ENCODE results near the gene SRXN1. TPM values are rescaled to one million over a fixed set of nuclear protein-coding genes. Genes with fewer than 3 reads are reported as not detected.
"Not testable (repeated sequence)": the region's sequence is repeated elsewhere in the genome, so short reads cannot be mapped to it uniquely, and the experiment has no call there.

SRXN1 gene
- total and polyA plus RNA-seq, 9 of the 15 experiments (the other 6 are each of a cell fraction or from before 2014, with no cell fraction given) = 6.8 to 36.4 (median 21.6) TPM

DNA sequence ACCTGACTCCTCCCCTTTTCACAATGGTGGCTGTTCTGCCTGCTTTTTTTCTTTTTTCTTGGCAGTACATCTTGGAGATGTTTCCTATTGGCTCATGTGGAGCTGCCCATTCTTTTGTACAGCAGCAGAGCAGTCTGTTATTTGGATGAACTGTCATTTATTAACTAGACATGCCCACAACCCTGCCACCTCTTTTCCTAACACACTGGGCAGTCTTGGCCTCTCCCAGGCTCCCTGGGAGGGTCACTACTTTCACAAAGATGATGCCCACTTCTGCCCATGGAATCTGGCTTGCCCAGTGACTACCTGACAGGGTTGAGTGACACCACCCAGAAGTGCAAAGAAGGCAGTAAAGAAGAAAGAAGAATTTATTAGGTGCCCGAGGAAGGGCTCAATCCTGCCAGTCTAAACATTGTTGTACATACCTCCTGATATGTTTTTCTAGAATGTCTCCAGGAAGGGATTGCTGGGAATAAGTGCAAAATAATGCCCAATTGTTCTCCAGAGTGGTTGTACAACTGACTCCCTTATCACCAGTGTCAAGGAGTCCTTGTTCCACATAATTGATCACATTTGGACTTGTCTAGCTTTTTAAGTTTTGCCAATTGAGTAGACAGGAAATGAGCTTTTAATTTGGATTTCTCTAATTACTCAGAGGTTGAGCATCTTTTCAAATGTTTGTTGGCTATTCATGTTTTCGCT lies 42.3 kb upstream of the SRXN1 start:
- Histone ChIP-seq H2AFZ (ENCODE audit: low read depth, low read length) (no peak overlapping the region), H3K79me2 (ENCODE audit: control insufficient read depth, insufficient read depth, low read length) (no peaks in the 10 kb centered on the region), H3K4me1 (replicated peaks in 1 of 2; ENCODE audit: control insufficient read depth in 2 of 2, insufficient read depth in 2 of 2, low read length in 2 of 2) (peaks cover 0 to 17% of the 10 kb centered on the region in 2 experiments; a peak in 3 of 5 replicates), H3K4me3 (no peak overlapping the region), H3K27ac (ENCODE audit: extremely low read depth, low read depth, low read length) (no peak overlapping the region), H3K9ac (ENCODE audit: insufficient read depth in 1 of 2, low read depth in 2 of 2, low read length in 2 of 2) (no peak overlapping the region), H3K27me3 (ENCODE audit: control insufficient read depth in 2 of 2, insufficient read depth in 2 of 2, low read length in 2 of 2) (no peaks in the 10 kb centered on the region), H3K36me3 (ENCODE audit: control insufficient read depth, insufficient read depth, low read length) (no peaks in the 10 kb centered on the region), H4K20me1 (replicated peaks; ENCODE audit: control insufficient read depth, insufficient read depth, low read length) (no peaks in the 10 kb centered on the region), H3K9me3 (replicated peaks; ENCODE audit: control insufficient read depth, insufficient read depth, low read depth, low read length) (no peaks in the 10 kb centered on the region), H3K4me2 (ENCODE audit: insufficient read depth, low read length) (no peak overlapping the region), H3K9me1 (ENCODE audit: control insufficient read depth, insufficient read depth, low read length) (no peaks in the 10 kb centered on the region)
- no peak for ATAC-seq
- DNase-seq (ENCODE audit: extremely low read depth in 1 of 4, low spot score in 3 of 4) = no peak
- 7% methylated on average over 2 of the region's 2 CpGs for WGBS (ENCODE audit: insufficient coverage, low coverage, missing lambda C conversion rate)
- FAIRE-seq = no peak
- POLR2A ChIA-PET = no interaction called here
- BruUV-seq (replicated peaks) = no TSS peak
- TF ChIP-seq POLR2AphosphoS5 (IDR thresholded peaks at IDR 0.05; ENCODE audit: control insufficient read depth, insufficient read depth, low read depth, low read length) (no peak), NCOA6 (IDR thresholded peaks at IDR 0.05) (no peak), MYC (IDR thresholded peaks at IDR 0.05; ENCODE audit: low read depth, low read length) (no peak), MYC (CRISPR knock-in tag; IDR thresholded peaks at IDR 0.05; ENCODE audit: borderline replicate concordance, low read depth) (no peak), HMG20B (CRISPR knock-in tag; IDR thresholded peaks at IDR 0.05) (no peak)
- CTCF ChIA-PET (ENCODE audit: low intra/inter-chr PET ratio) = no interaction called here
- intact Hi-C loops (cut with micrococcal nuclease) (no loop called here), in situ Hi-C loops (cut with MboI) (no loop called here)

DNA sequence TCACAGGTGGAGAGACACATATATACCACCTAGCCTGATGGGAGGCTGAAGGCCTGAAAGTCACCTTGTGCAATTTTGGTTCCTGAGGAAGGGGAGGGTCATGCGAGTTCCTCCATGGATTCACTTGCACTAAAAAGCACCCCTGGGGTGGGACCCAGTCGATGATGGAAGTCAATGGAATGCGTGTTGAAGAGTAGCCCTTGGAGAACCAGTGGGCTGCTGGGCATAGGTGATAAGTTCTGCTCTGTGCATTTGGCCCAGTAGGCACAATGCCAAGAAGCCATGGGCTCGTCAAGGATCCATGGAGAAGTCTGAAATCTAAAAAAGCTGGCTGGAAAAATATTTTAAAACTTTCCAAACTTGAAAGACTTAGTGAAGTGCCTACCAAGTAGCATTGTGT lies 41.5 kb upstream of the SRXN1 start:
- H2AFZ ChIP-seq (ENCODE audit: low read depth, low read length) = no peak overlapping the region

GRCh38 chr20:693786-694185 lies 40.8 kb upstream of the SRXN1 start:
- H3K27me3 ChIP-seq (ENCODE audit: control insufficient read depth in 2 of 2, insufficient read depth in 2 of 2, low read length in 2 of 2); CTCF ChIA-PET (ENCODE audit: low intra/inter-chr PET ratio); POLR2A ChIA-PET; H3K9ac ChIP-seq (ENCODE audit: insufficient read depth in 1 of 2, low read depth in 2 of 2, low read length in 2 of 2); H3K4me1 ChIP-seq (replicated peaks in 1 of 2; ENCODE audit: control insufficient read depth in 2 of 2, insufficient read depth in 2 of 2, low read length in 2 of 2); ATAC-seq; H3K9me3 ChIP-seq (replicated peaks; ENCODE audit: control insufficient read depth, insufficient read depth, low read depth, low read length); H3K36me3 ChIP-seq (ENCODE audit: control insufficient read depth, insufficient read depth, low read length); H3K79me2 ChIP-seq (ENCODE audit: control insufficient read depth, insufficient read depth, low read length); H3K27ac ChIP-seq (ENCODE audit: extremely low read depth, low read depth, low read length); H3K4me2 ChIP-seq (ENCODE audit: insufficient read depth, low read length); DNase-seq (ENCODE audit: extremely low read depth in 1 of 4, low spot score in 3 of 4); in situ Hi-C loops (cut with MboI); FAIRE-seq; H2AFZ ChIP-seq (ENCODE audit: low read depth, low read length); H3K9me1 ChIP-seq (ENCODE audit: control insufficient read depth, insufficient read depth, low read length); H3K4me3 ChIP-seq; BruUV-seq (replicated peaks); H4K20me1 ChIP-seq (replicated peaks; ENCODE audit: control insufficient read depth, insufficient read depth, low read length); intact Hi-C loops (cut with micrococcal nuclease): not testable (repeated sequence)
- WGBS (ENCODE audit: insufficient coverage, low coverage, missing lambda C conversion rate) = 81% methylated on average over 8 of the region's 10 CpGs

More for the DNA sequence above, 41.5 kb upstream of the SRXN1 start:
- no peak for FAIRE-seq
- CTCF ChIA-PET (ENCODE audit: low intra/inter-chr PET ratio) = no interaction called here
- H3K27ac ChIP-seq (ENCODE audit: extremely low read depth, low read depth, low read length) = no peak overlapping the region
- H3K4me1 ChIP-seq (replicated peaks in 1 of 2; ENCODE audit: control insufficient read depth in 2 of 2, insufficient read depth in 2 of 2, low read length in 2 of 2) = peaks cover 0 to 9% of the 10 kb centered on the region in 2 experiments; a peak in 4 of 5 replicates
- intact Hi-C loops (cut with micrococcal nuclease) (no loop called here), in situ Hi-C loops (cut with MboI) (no loop called here)
- H3K27me3 ChIP-seq (ENCODE audit: control insufficient read depth in 2 of 2, insufficient read depth in 2 of 2, low read length in 2 of 2) = no peaks in the 10 kb centered on the region
- H3K79me2 ChIP-seq (ENCODE audit: control insufficient read depth, insufficient read depth, low read length) = no peaks in the 10 kb centered on the region
- DNase-seq (ENCODE audit: extremely low read depth in 1 of 4, low spot score in 3 of 4) = no peak
- no peak overlapping the region for H3K4me3 ChIP-seq
- BruUV-seq (replicated peaks) = no TSS peak
- no peak overlapping the region for H3K4me2 ChIP-seq (ENCODE audit: insufficient read depth, low read length)
- no peak overlapping the region for H3K9ac ChIP-seq (ENCODE audit: insufficient read depth in 1 of 2, low read depth in 2 of 2, low read length in 2 of 2)
- no peak for ATAC-seq
- no peaks in the 10 kb centered on the region for H3K9me3 ChIP-seq (replicated peaks; ENCODE audit: control insufficient read depth, insufficient read depth, low read depth, low read length)
- POLR2A ChIA-PET = no interaction called here
- no peaks in the 10 kb centered on the region for H3K9me1 ChIP-seq (ENCODE audit: control insufficient read depth, insufficient read depth, low read length)
- no peaks in the 10 kb centered on the region for H4K20me1 ChIP-seq (replicated peaks; ENCODE audit: control insufficient read depth, insufficient read depth, low read length)
- 7% methylated on average over 3 of the region's 4 CpGs for WGBS (ENCODE audit: insufficient coverage, low coverage, missing lambda C conversion rate)
- no peaks in the 10 kb centered on the region for H3K36me3 ChIP-seq (ENCODE audit: control insufficient read depth, insufficient read depth, low read length)
- TF ChIP-seq NFIC (IDR thresholded peaks at IDR 0.05) (0 out of 2 replicates have a peak, but pooled peaks have one; percentile 9), YY1 (IDR thresholded peaks at IDR 0.05; ENCODE audit: borderline replicate concordance in 1 of 3, control insufficient read depth in 1 of 3, extremely low read depth in 1 of 3, insufficient read depth in 3 of 3, insufficient read length in 1 of 3, insufficient replicate concordance in 2 of 3, low read depth in 1 of 3, low read length in 2 of 3) (no peak), POU5F1 (IDR thresholded peaks at IDR 0.05; ENCODE audit: borderline replicate concordance, low read depth, low read length, partially characterized antibody) (no peak), ZNF551 (CRISPR knock-in tag; IDR thresholded peaks at IDR 0.05) (no peak)
- TF ChIP-seq, protein P1, sequence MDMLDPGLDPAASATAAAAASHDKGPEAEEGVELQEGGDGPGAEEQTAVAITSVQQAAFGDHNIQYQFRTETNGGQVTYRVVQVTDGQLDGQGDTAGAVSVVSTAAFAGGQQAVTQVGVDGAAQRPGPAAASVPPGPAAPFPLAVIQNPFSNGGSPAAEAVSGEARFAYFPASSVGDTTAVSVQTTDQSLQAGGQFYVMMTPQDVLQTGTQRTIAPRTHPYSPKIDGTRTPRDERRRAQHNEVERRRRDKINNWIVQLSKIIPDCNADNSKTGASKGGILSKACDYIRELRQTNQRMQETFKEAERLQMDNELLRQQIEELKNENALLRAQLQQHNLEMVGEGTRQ (CRISPR knock-in tag; IDR thresholded peaks at IDR 0.05) = no peak

Data from K562 (cell line).